ENCODE measurements around the gene MMP20. TPM values are rescaled to one million over a fixed set of nuclear protein-coding genes. Genes with fewer than 3 reads are reported as not detected.
"Not testable (repeated sequence)": the region's sequence is repeated elsewhere in the genome, so short reads cannot be mapped to it uniquely, and the experiment has no call there.

MMP20 gene
- polyA plus RNA-seq (ENCODE audit: insufficient read length), result not detected
- long read RNA-seq, donor 1, result 0 reads
- long read RNA-seq, donor 2, result 0 reads
- long read RNA-seq, donor 3, result 0 reads
- long read RNA-seq, donor 4, result 0 reads
- long read RNA-seq, donor 5, result 0 reads
- long read RNA-seq, donor 6, result 0 reads
- long read RNA-seq, donor 7, result 0 reads
- long read RNA-seq, donor 8, result 0 reads

GRCh38 chr11:102625177-102625576 lies at the start of gene MMP20:
Gene MMP20 (minus strand): TSS chr11:102625332. CDS start chr11:102625319, 13 bp downstream.
- DNase-seq, result no peak

- DNase-seq, result no peak
These were observed 44.5 kb upstream of the MMP20 start for GRCh38 chr11:102669664-102670063.

- DNase-seq, result peak; percentile 34
These were observed 41.3 kb upstream of the MMP20 start for GRCh38 chr11:102666331-102666957.

- DNase-seq, result no peak
These were observed 39.0 kb upstream of the MMP20 start for GRCh38 chr11:102664001-102664752.

- DNase-seq, result no peak
These were observed 37.5 kb upstream of the MMP20 start for GRCh38 chr11:102662607-102663006.

- no peak for DNase-seq
These were observed 35.9 kb upstream of the MMP20 start for GRCh38 chr11:102661040-102661439.

- DNase-seq, result no peak
These were observed 31.4 kb upstream of the MMP20 start for GRCh38 chr11:102656528-102656927.

GRCh38 chr11:102655547-102655946 lies 30.4 kb upstream of the MMP20 start:
- no peak for DNase-seq

- no peak for DNase-seq
These were observed 29.6 kb upstream of the MMP20 start for GRCh38 chr11:102654761-102655160.

- no peak for DNase-seq
These were observed 28.7 kb upstream of the MMP20 start for GRCh38 chr11:102653744-102654291.

GRCh38 chr11:102647430-102647829 lies 22.3 kb upstream of the MMP20 start:
- DNase-seq, result no peak

- DNase-seq, result no peak
These were observed 18.8 kb upstream of the MMP20 start for GRCh38 chr11:102643941-102644340.

- no peak for DNase-seq
These were observed 15.8 kb upstream of the MMP20 start for GRCh38 chr11:102640946-102641345.

- DNase-seq, result no peak
These were observed 14.5 kb upstream of the MMP20 start for GRCh38 chr11:102639656-102640055.

- no peak for DNase-seq
These were observed 12.6 kb upstream of the MMP20 start for GRCh38 chr11:102637731-102638130.

- DNase-seq, result no peak
These were observed 8.4 kb upstream of the MMP20 start for GRCh38 chr11:102633385-102634026.

- DNase-seq, result no peak
These were observed 6.9 kb upstream of the MMP20 start for GRCh38 chr11:102632026-102632425.

GRCh38 chr11:102630598-102631448 lies 5.7 kb upstream of the MMP20 start:
- DNase-seq, result no peak

GRCh38 chr11:102629908-102630307 lies 4.8 kb upstream of the MMP20 start:
- DNase-seq, result not testable (repeated sequence)

GRCh38 chr11:102626676-102627075 lies 1.5 kb upstream of the MMP20 start:
- no peak for DNase-seq

GRCh38 chr11:102623998-102624397 lies 1.1 kb downstream of the MMP20 start:
- DNase-seq, result no peak

- no peak for DNase-seq
These were observed 2.0 kb downstream of the MMP20 start for GRCh38 chr11:102623128-102623527.

All from left kidney (tissue), 8 donors.